Keratinocyte (primary cell): ENCODE data around the gene MAST3.

Source experiments
- EZH2 ChIP-seq: IDR thresholded peaks from one replicate; pipeline ENCODE4 v1.6.1; 2012; ENCODE audit warnings: inconsistent platforms, mild to moderate bottlenecking, low read length, moderate library complexity
- TF ChIP-seq, protein P1 (sequence below), 3 experiments: IDR thresholded peaks in 1 of 3; conservative IDR thresholded peaks in 1 of 3; optimal IDR thresholded peaks in 1 of 3; 2 replicates in 2 of 3; 3 replicates in 1 of 3; pipeline versions ENCODE3 to v1.5.1; 2011; ENCODE audit warnings: low read length in 3 of 3, mild to moderate bottlenecking in 3 of 3, moderate library complexity in 2 of 3, control low read depth in 1 of 3, inconsistent platforms in 1 of 3; ENCODE audit not compliant: insufficient read depth in 2 of 3; ENCODE audit errors: extremely low read depth in 1 of 3

- no peak for TF ChIP-seq EZH2
- TF ChIP-seq, protein P1, sequence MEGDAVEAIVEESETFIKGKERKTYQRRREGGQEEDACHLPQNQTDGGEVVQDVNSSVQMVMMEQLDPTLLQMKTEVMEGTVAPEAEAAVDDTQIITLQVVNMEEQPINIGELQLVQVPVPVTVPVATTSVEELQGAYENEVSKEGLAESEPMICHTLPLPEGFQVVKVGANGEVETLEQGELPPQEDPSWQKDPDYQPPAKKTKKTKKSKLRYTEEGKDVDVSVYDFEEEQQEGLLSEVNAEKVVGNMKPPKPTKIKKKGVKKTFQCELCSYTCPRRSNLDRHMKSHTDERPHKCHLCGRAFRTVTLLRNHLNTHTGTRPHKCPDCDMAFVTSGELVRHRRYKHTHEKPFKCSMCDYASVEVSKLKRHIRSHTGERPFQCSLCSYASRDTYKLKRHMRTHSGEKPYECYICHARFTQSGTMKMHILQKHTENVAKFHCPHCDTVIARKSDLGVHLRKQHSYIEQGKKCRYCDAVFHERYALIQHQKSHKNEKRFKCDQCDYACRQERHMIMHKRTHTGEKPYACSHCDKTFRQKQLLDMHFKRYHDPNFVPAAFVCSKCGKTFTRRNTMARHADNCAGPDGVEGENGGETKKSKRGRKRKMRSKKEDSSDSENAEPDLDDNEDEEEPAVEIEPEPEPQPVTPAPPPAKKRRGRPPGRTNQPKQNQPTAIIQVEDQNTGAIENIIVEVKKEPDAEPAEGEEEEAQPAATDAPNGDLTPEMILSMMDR (optimal IDR thresholded peaks at IDR 0.05 in 1 of 3, IDR thresholded peaks at IDR 0.05 in 1 of 3, conservative IDR thresholded peaks at IDR 0.05 in 1 of 3; ENCODE audit: extremely low read depth in 1 of 3, insufficient read depth in 2 of 3, low read length in 3 of 3) = no peak
Measured at GRCh38 chr19:18171605-18172327, 74.2 kb downstream of the MAST3 start.
